HPDE6-E6E7 (cell line): ENCODE measurements around the gene CAMP.
"Not testable (repeated sequence)": the region's sequence is repeated elsewhere in the genome, so short reads cannot be mapped to it uniquely, and the experiment has no call there.

ENCODE experiments used
- DNase-seq: peaks from one replicate; pipeline ENCODE4 v3.0.0; 2011; ENCODE audit warnings: missing footprints; ENCODE audit errors: extremely low spot score

Gene CAMP

GRCh38 chr3:48256557-48256956 lies 33.3 kb downstream of the CAMP start:
- DNase-seq, result no peak

- DNase-seq, result no peak
Observed at GRCh38 chr3:48258530-48258929, 35.2 kb downstream of the CAMP start.

- no peak for DNase-seq
Observed at GRCh38 chr3:48267782-48268181, 44.5 kb downstream of the CAMP start.

- DNase-seq, result peak; percentile 43
Observed at GRCh38 chr3:48268381-48268935, 45.2 kb downstream of the CAMP start.

- no peak for DNase-seq
Observed at GRCh38 chr3:48268936-48269561, 45.8 kb downstream of the CAMP start.

GRCh38 chr3:48269592-48269991 lies 46.3 kb downstream of the CAMP start:
- no peak for DNase-seq

- no peak for DNase-seq
Observed at GRCh38 chr3:48270306-48270705, 47.0 kb downstream of the CAMP start.

GRCh38 chr3:48271223-48271622 lies 47.9 kb downstream of the CAMP start:
- DNase-seq, result not testable (repeated sequence)

GRCh38 chr3:48271763-48272498 lies 48.6 kb downstream of the CAMP start:
- DNase-seq, result no peak

- DNase-seq, result peak; percentile 11
Observed at GRCh38 chr3:48273594-48274211, 50.4 kb downstream of the CAMP start.

- no peak for DNase-seq
Observed at GRCh38 chr3:48274452-48274851, 51.2 kb downstream of the CAMP start.
